Smooth muscle cell (in vitro differentiated cells): ENCODE measurements around the gene STAT5A. TPM values are rescaled to one million over a fixed set of nuclear protein-coding genes. Genes with fewer than 3 reads are reported as not detected.

Experiments
- DNase-seq: peaks from one replicate; lab custom pipeline; 2025; ENCODE audit not compliant: unreplicated experiment; lab: John Stamatoyannopoulos, UW
- H2AFZ ChIP-seq: fragments of 200-600 bp; sonication (generic); 2 replicates; pipeline ENCODE4 v1.6.0; 2016; ENCODE audit warnings: antibody characterized with exemption, low read depth, mild to moderate bottlenecking
- H3F3A ChIP-seq: fragments of 200-600 bp; sonication (generic); 2 replicates; pipeline ENCODE4 v1.6.0; 2017; ENCODE audit warnings: antibody characterized with exemption, low read depth
- H3K27ac ChIP-seq: fragments of 200-600 bp; sonication (generic); 2 replicates; pipeline ENCODE4 v1.5.1; 2016; ENCODE audit warnings: low read depth, mild to moderate bottlenecking
- H3K27me3 ChIP-seq: fragments of 200-600 bp; sonication (generic); 2 replicates; pipeline ENCODE4 v1.6.1; 2016; ENCODE audit warnings: low read depth, mild to moderate bottlenecking
- H3K36me3 ChIP-seq: fragments of 200-600 bp; sonication (generic); 2 replicates; pipeline ENCODE4 v1.5.1; 2016; ENCODE audit warnings: low read depth
- H3K4me1 ChIP-seq: fragments of 200-600 bp; sonication (generic); 2 replicates; pipeline ENCODE4 v1.5.1; 2016; ENCODE audit warnings: low read depth
- H3K4me2 ChIP-seq: fragments of 200-600 bp; sonication (generic); 2 replicates; pipeline ENCODE4 v1.6.0; 2016; ENCODE audit warnings: mild to moderate bottlenecking
- H3K4me3 ChIP-seq: fragments of 200-600 bp; sonication (generic); 2 replicates; pipeline ENCODE4 v1.5.1; 2016; ENCODE audit warnings: mild to moderate bottlenecking
- H3K79me2 ChIP-seq: fragments of 200-600 bp; sonication (generic); 2 replicates; pipeline ENCODE4 v1.6.0; 2016; ENCODE audit warnings: low read depth, mild to moderate bottlenecking
- H3K9ac ChIP-seq: fragments of 200-600 bp; sonication (generic); 2 replicates; pipeline ENCODE4 v1.6.0; 2016; ENCODE audit warnings: low read depth
- H3K9me3 ChIP-seq: fragments of 200-600 bp; sonication (generic); replicated peaks from 2 replicates; pipeline ENCODE4 v1.5.1; 2016; ENCODE audit warnings: low read depth
- H4K20me1 ChIP-seq: fragments of 200-600 bp; sonication (generic); 2 replicates; pipeline ENCODE4 v1.6.0; 2016; ENCODE audit warnings: low read depth
- CTCF ChIP-seq: fragments of 200-600 bp; sonication (generic); IDR thresholded peaks from 2 replicates; pipeline ENCODE4 v1.5.1; 2017; ENCODE audit warnings: borderline replicate concordance, mild to moderate bottlenecking, antibody characterized with exemption; ENCODE audit not compliant: insufficient read depth, poor library complexity, severe bottlenecking
- WGBS: methylation state at CpG from one replicate; pipeline ENCODE4 v1.1.7; 2016; ENCODE audit warnings: low lambda C conversion rate; 5-methylcytosine and 5-hydroxymethylcytosine counted together
- polyA plus RNA-seq: library from polyadenylated mRNA; unstranded; fragments of >200 nt; fragmentation: Nextera tagmentation; extraction: Ambion mirVana; gene quantifications from 2 replicates; pipeline ENCODE4 v1.2.1, GENCODE V29; 2016
- total RNA-seq: library from RNA; depleted of rRNA; stranded (reverse); fragments of >200 nt; gene quantifications from 2 replicates; pipeline ENCODE4 v1.2.3, GENCODE V29; 2014

Gene STAT5A
- total and polyA plus RNA-seq, 2 experiments from 2014 or later: 1.7 to 3.2 TPM

- WGBS: 98% methylated on average over 5 of the region's 5 CpGs
- Histone ChIP-seq H3K36me3 (no peaks in the 10 kb centered on the region), H3K4me1 (peaks cover 4% of the 10 kb centered on the region), H3K79me2 (no peaks in the 10 kb centered on the region), H3F3A (no peaks in the 10 kb centered on the region), H2AFZ (no peak overlapping the region), H3K9ac (no peak overlapping the region), H3K27me3 (no peaks in the 10 kb centered on the region), H3K4me2 (no peak overlapping the region), H3K27ac (no peak overlapping the region), H3K9me3 (no peaks in the 10 kb centered on the region), H4K20me1 (no peaks in the 10 kb centered on the region), H3K4me3 (no peak overlapping the region)
- no peak for DNase-seq
- TF ChIP-seq CTCF: no peak
Observed at GRCh38 chr17:42290577-42290976, 2.3 kb downstream of the STAT5A start.

DNA sequence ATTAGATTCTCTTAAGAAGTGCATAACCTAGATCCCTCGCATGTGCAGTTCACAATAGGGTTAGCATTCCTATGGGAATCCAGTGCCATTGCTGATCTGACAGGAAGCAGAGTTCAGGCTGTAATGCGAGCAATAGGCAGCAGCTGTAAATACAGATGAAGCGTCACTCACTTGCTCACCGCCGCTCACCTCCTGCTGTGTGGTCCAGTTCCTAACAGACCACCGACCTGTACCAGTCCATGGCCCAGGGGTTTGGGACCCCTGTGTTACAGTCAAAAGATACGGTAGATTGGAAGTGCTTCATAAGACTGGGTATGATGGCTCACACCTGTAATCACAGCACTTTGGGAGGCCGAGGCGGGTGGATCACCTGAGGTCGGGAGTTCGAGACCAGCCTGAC lies 2.8 kb downstream of the STAT5A start:
- H3K36me3 ChIP-seq: no peaks in the 10 kb centered on the region
- H4K20me1 ChIP-seq: no peaks in the 10 kb centered on the region
- no peak overlapping the region for H3K4me2 ChIP-seq
- 92% methylated on average over 11 of the region's 11 CpGs for WGBS
- no peak for TF ChIP-seq CTCF
- no peaks in the 10 kb centered on the region for H3K9me3 ChIP-seq
- H3K4me1 ChIP-seq: peaks cover 4% of the 10 kb centered on the region
- H3F3A ChIP-seq: no peaks in the 10 kb centered on the region
- H3K9ac ChIP-seq: no peak overlapping the region
- H3K27ac ChIP-seq: no peak overlapping the region
- no peak for DNase-seq
- H3K4me3 ChIP-seq: no peak overlapping the region
- no peaks in the 10 kb centered on the region for H3K27me3 ChIP-seq
- H2AFZ ChIP-seq: no peak overlapping the region
- no peaks in the 10 kb centered on the region for H3K79me2 ChIP-seq

DNA sequence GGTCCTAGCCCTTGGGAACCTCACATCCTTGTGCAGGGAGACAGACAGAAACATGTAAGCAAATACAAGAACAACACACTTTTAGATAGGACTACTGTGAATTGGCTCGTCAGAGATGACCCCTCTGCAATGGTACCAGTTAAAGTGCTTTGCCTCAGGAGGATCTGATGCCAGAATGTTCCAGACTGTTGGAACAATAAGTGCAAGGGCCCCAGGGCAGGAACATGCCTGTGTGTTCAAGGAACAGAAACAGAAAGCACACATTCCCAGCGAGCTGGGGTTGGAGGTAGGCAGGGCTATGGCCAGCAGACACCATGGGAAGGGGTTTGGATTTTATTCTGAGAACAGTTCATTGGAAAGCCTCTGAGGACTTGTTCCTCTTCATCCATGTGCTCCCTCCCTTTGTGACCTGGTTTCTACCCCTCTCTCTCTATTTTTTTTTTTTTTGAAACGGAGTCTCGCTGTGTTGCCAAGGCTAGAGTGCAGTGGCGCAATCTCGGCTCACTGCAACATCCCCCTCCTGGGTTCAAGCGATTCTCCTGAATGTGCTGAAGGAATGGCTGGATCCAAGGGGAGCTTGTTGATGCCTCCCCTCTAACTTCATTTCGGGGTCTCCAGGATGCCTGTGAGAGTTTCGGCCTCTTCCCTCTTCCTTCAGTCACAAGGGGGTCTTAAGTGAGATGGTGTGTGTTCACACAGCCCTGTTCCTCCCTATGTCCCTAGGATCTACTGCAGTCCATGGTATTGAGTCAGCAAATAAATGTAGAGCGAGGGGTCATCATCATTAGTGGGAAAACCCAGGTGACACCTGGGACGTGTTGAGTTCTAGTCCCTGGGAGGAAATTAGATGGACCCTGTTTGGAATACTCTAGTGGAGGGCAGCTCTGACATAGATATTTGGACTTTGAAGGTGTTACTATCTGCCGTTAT lies 6.4 kb downstream of the STAT5A start:
- 92% methylated on average over 12 of the region's 12 CpGs for WGBS

More for the DNA sequence above, 6.4 kb downstream of the STAT5A start:
- Histone ChIP-seq H3K36me3 (no peaks in the 10 kb centered on the region), H3F3A (no peaks in the 10 kb centered on the region), H3K4me3 (no peak overlapping the region), H4K20me1 (no peaks in the 10 kb centered on the region), H3K27ac (no peak overlapping the region), H3K79me2 (no peaks in the 10 kb centered on the region), H3K4me1 (no peaks in the 10 kb centered on the region), H3K4me2 (no peak overlapping the region), H3K9ac (no peak overlapping the region), H2AFZ (no peak overlapping the region), H3K27me3 (no peaks in the 10 kb centered on the region), H3K9me3 (no peaks in the 10 kb centered on the region)
- DNase-seq: no peak
- TF ChIP-seq CTCF: no peak
